Duodenal mucosa (tissue), 2 donors: Measurements from ENCODE around the gene BID.

Experiments
- H3K27ac ChIP-seq: one replicate; pipeline ENCODE4 v1.7.0; 2013; ENCODE audit warnings: low read depth, low read length
- H3K27me3 ChIP-seq, 2 donors: one replicate each; pipeline ENCODE4 v1.7.0; 2013; ENCODE audit warnings: low read length in 2 of 2, control low read depth in 1 of 2; ENCODE audit not compliant: insufficient read depth in 2 of 2, control insufficient read depth in 1 of 2
- H3K36me3 ChIP-seq, 2 donors: one replicate each; pipeline ENCODE4 v1.7.0; 2013; ENCODE audit warnings: low read length in 2 of 2, control low read depth in 1 of 2; ENCODE audit not compliant: insufficient read depth in 2 of 2, control insufficient read depth in 1 of 2
- H3K4me1 ChIP-seq, 2 donors: one replicate each; pipeline ENCODE4 v1.7.0; 2013; ENCODE audit warnings: low read length in 2 of 2, control low read depth in 1 of 2; ENCODE audit not compliant: insufficient read depth in 2 of 2, control insufficient read depth in 1 of 2
- H3K4me3 ChIP-seq, 2 donors: one replicate each; pipeline ENCODE4 v1.7.0; 2013; ENCODE audit warnings: low read length in 2 of 2, low read depth in 1 of 2
- H3K9ac ChIP-seq, 2 donors: one replicate each; pipeline ENCODE4 v1.7.0; 2013; ENCODE audit warnings: low read length in 2 of 2, low read depth in 1 of 2
- H3K9me3 ChIP-seq, 2 donors: one replicate each; pipeline ENCODE4 v1.7.0; 2013; ENCODE audit warnings: low read length in 2 of 2, control low read depth in 1 of 2; ENCODE audit not compliant: control insufficient read depth in 1 of 2

BID gene

DNA sequence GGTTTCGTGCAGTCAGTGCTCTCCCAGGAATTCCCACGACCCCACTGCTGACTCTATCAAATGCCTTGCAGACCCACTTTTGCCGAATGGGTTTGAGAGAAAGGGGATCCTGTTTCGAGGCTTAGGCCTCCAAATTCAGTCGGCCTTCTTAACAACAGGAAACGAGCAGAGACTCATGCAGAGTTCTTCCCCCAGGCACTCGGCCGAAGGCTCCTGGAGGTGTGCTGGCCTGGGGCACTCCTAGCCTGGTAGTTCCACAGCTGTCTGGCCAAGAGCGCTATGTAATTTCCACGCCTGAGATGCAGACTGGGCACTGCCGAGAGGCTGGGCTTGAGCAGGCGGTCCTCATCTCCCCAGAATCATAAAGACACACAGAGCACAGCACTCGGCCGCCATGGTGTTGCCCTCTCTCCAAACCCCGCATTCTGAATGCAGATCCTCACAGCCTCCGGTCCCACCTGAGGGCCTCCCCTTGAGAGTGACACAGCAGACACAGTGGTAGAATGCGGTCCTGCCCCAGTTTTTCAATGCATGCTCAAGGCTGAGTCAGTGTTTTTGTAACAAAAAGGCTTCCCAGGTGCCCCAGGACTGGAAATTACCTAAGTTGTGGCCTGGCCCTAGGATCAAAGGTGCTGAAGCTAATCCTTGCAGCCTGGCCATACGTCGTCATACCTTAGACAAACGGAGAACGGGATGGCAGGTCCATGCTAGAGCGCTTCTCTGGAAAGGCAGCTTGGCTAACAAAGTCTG is 30.2 kb upstream of the BID start:
- Histone ChIP-seq H3K9ac (no peak overlapping the region), H3K27ac (no peak overlapping the region), H3K4me3 (no peak overlapping the region), H3K27me3 (no peaks in the 10 kb centered on the region), H3K36me3 (peaks cover 3 to 46% of the 10 kb centered on the region in 2 donors), H3K4me1 (peaks cover 9 to 15% of the 10 kb centered on the region in 2 donors), H3K9me3 (no peaks in the 10 kb centered on the region)

DNA sequence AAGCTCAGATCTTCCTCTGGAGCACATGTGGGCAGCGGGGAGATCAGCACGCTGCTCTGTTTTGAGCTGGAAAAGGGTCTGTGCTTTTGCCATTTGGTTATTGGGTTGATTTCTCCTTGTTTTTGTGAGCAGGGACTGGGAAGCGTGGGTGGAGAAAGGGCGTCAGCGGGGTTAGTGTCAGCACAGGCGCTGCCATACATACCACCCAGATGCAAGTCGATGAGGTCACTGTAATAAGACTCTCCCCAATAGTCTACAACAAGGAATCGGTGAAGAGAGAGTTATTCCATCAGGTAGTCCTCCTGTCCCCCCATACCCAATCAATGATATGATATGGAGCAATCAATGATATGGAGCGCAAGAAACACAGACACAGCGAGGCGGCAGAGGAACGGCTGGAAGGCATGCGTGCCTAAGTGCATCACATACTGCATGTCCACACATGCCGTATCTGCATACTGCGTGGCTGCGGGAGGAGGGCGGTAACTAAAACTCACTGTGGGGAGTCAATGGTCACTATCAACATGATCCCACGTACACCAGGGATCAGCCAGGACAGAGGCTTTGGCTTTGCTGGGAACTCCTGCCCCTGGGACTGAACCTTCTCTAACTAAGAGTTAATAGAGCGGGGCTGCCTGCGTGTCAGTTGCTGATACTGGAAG is 29.5 kb upstream of the BID start:
- no peak overlapping the region for H3K4me3 ChIP-seq
- H3K36me3 ChIP-seq = peaks cover under 1 to 40% of the 10 kb centered on the region in 2 donors
- no peaks in the 10 kb centered on the region for H3K9me3 ChIP-seq
- H3K4me1 ChIP-seq = peaks cover 9 to 13% of the 10 kb centered on the region in 2 donors
- H3K9ac ChIP-seq = no peak overlapping the region
- H3K27ac ChIP-seq = no peak overlapping the region
- no peaks in the 10 kb centered on the region for H3K27me3 ChIP-seq

DNA sequence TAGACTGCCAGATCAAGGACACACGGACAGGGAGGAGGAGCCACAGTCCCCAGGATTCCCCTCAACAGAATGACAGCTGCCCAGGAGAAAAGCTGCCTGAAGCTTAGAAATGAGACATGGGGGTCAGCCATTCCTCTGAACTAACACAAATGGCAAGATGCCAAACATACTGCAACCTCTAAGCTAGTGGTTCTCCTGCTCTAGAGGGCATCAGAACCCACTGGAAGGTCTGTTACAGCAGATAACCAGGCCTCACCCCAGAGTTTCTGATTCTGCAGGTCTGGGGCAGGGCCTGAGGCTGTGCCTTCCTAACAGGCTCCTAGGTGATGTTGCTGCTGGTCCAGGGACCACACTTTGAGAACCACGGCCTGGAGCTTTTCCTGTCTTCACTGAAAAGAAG is 28.6 kb upstream of the BID start:
- Histone ChIP-seq H3K9me3 (no peaks in the 10 kb centered on the region), H3K4me1 (peaks cover 9 to 11% of the 10 kb centered on the region in 2 donors), H3K9ac (no peak overlapping the region), H3K27me3 (no peaks in the 10 kb centered on the region), H3K36me3 (peaks cover 0 to 34% of the 10 kb centered on the region in 2 donors), H3K27ac (no peak overlapping the region), H3K4me3 (no peak overlapping the region)

DNA sequence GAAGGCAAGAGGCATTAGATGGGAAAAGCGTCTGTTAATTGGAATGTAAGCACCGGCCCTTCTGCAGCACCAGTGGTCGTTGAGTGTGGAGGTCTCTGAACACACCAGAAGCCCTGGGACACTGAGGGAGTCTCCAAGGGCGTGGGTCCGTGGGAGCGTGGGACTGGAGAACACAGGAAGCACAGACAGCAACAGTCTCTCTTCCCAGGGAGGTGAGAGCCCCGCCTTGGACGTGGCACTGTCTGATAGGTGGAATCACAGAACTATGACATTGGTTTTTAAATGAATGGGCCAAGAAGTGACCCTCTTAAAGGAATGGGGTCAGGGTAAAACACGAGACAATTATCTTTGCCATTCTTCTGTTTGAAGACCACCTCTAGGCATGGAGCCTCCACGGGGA is 28.1 kb upstream of the BID start:
- Histone ChIP-seq H3K9ac (no peak overlapping the region), H3K9me3 (no peaks in the 10 kb centered on the region), H3K27ac (no peak overlapping the region), H3K36me3 (peaks cover 0 to 31% of the 10 kb centered on the region in 2 donors), H3K27me3 (no peaks in the 10 kb centered on the region), H3K4me3 (no peak overlapping the region), H3K4me1 (peaks cover 9 to 11% of the 10 kb centered on the region in 2 donors)

DNA sequence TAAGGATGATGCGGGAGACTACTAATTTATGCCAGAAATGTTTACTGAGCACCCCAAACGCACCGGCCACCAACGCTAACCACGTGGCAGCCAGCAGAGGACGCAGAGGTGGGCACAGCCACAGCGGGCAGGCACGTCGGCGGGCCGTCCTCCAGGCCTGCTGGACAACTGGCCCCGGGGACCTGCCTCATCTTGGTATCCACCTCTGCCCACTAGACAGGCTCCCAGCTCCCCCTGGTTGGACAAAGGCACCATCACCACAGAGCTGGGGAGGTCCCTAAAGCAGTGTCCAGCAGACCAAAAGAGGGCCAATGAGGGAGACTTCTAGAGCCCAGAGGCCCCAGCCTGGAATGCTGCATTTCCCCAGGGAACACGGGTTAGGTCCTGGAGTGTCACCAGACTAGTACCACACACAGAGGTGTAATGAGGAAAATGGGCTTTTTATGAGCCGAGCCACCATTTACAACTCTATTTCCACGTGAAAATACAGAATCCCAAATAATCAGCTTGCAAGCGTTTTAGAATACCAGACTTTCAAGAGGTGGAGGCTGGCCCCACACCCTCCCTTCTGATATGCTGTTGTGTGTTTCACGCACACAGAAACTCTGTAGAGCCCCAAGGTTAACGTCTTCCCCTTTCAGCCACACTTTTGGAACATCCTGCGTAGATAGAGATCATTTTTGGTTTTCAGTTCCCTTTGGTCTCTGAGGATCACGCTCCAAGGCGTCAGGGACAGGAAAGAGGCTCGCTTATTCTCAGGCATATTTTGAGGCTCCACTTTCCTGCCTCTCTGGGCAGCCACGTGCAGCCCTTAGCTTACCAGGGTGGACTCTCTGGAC is 23.7 kb upstream of the BID start:
- Histone ChIP-seq H3K27ac (no peak overlapping the region), H3K4me3 (no peak overlapping the region), H3K9me3 (no peaks in the 10 kb centered on the region), H3K9ac (no peak overlapping the region), H3K36me3 (peaks cover 0 to 4% of the 10 kb centered on the region in 2 donors), H3K4me1 (peaks cover 9 to 11% of the 10 kb centered on the region in 2 donors), H3K27me3 (no peaks in the 10 kb centered on the region)

DNA sequence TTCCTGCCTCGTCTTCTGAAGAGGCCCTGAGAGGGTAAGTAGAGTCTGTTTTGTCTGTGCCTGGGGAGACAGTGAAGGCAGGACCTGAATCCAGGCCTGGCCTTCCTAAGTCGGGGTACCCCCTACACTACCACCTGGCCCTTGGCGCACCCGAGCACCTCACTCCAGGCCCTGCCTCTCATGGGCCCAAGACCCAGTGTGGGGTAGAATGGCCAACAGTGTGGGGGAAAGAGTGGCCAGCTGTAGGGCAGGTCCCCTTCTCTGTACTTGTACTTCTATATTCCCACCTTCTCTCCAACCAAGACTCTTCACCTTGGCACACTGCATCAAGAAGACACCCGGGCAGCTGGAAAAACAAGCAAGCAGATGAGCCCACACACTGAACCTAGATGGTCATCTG is 22.4 kb upstream of the BID start:
- Histone ChIP-seq H3K27ac (no peak overlapping the region), H3K4me3 (no peak overlapping the region), H3K9ac (no peak overlapping the region), H3K9me3 (no peaks in the 10 kb centered on the region), H3K27me3 (no peaks in the 10 kb centered on the region), H3K36me3 (peaks cover 0 to 11% of the 10 kb centered on the region in 2 donors), H3K4me1 (peaks cover 9 to 11% of the 10 kb centered on the region in 2 donors)

DNA sequence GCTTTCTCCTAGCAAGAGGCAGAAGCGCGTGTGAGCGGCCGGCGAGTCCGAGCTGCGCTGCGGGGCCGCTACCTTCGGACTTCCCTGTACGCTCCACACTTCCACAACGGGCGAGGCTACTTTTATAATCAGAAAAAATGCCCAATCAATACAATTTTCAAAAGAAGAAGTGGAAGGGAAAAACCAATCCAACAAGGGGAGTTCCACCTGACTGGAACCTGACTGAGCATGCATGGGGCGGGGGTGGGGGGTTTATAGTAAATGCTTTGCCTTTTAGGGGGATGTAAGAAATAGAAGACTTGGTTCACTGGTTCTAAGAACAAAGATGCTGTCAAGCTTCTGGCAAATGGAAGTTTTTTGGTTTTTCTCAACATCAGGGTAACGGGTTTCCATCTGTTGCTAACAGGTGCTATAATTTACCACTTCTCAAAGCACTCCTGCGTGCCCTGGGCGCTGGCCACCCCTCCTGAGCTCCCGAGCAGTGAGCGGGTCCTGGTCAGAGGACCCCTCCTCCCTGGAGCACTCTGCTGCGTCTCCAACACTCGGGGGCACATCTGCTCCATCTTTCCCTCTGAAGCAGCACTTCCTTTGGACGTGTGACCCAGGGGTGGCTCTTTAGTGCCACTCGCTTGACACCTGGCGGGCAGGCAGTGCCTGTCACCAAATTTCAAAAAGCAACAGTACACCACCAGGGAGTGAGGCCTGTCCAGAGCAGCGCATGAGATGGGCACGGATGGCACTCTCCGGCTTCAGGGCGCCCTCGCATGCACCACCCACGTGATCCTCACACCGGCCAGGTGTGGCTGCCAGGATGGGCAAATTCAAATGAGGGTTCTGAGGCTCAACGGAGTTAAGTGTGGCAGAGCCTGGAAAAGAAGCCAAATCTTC is 21.6 kb upstream of the BID start:
- peaks cover 2 to 18% of the 10 kb centered on the region in 2 donors for H3K36me3 ChIP-seq
- no peak overlapping the region for H3K9ac ChIP-seq
- no peaks in the 10 kb centered on the region for H3K9me3 ChIP-seq
- H3K4me1 ChIP-seq = peaks cover 9 to 11% of the 10 kb centered on the region in 2 donors
- no peak overlapping the region for H3K4me3 ChIP-seq
- no peak overlapping the region for H3K27ac ChIP-seq
- no peaks in the 10 kb centered on the region for H3K27me3 ChIP-seq

DNA sequence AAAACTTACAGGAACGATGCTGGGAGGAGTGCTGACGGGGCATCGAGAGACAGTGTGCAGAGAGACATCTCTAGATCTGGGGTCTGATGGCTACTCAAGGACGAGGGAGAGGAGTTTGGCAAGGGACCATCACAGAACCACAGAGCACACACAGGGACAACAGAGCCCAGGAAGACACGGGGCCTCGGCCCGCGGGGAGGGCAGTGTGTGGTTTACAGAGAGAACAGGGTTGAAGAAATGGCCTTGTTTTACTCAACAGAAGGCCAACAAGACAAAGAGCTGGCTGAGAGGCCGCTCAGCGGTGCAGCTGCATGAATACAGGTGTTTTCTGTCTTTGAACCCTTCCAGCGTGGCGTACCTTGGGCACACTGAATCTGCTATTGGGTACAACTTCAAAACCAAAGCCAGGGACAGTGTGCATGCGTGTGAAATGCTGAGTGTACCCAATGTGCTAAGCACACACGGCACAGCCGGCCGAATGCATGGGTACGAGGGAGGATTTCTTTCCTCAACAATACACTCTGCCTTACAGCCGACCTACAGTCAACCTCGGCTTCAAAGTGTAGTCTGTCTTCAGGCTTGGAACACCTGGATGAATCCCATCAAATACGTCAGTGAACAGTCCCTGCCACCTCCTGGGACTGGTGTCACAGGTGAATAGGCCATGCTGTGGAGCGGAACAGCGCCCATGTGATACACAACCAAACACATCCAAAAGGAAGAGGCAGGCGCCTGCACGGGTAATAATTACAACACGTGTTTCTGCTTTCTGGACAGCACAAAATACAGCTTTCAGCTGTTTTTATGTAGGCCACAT is 20.7 kb upstream of the BID start:
- H3K27ac ChIP-seq = no peak overlapping the region
- H3K4me1 ChIP-seq = peaks cover 0 to 1% of the 10 kb centered on the region in 2 donors
- H3K9ac ChIP-seq = no peak overlapping the region
- no peaks in the 10 kb centered on the region for H3K9me3 ChIP-seq
- H3K27me3 ChIP-seq = no peaks in the 10 kb centered on the region
- H3K36me3 ChIP-seq = peaks cover 8 to 28% of the 10 kb centered on the region in 2 donors
- no peak overlapping the region for H3K4me3 ChIP-seq

DNA sequence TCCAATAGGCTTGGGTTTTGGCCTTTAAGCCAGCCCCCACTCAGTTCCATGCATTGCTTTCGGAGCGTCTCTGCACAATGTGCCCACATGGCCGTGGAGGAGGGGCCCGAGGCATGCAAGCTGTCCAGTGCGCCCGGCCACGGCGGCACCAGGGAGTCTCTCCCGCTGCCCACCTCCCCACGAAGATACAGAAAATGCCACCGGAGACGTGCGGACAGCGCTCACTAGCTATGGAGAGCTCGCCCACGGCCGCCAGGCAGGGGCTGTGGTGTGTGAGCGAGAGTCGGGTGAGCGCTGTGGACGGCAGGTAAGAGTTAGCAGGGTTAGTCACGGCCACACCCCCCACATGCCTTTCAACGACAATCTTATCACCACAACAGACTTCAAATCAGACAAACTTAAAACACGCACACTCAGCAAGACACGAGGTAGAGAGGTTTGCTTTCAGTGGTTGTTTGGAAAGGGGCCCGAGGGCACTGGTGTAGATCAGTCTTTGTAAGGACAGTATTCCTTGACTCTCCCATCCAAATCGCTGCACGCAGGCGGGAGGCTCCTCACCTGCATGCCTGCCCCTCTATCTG is 18.7 kb upstream of the BID start:
- Histone ChIP-seq H3K9me3 (no peaks in the 10 kb centered on the region), H3K9ac (no peak overlapping the region), H3K36me3 (peaks cover 19 to 44% of the 10 kb centered on the region in 2 donors), H3K4me3 (no peak overlapping the region), H3K27me3 (no peaks in the 10 kb centered on the region), H3K4me1 (no peaks in the 10 kb centered on the region), H3K27ac (no peak overlapping the region)
